HPDE6-E6E7 (cell line): ENCODE results near the gene PTGDS.

Experiments used
- DNase-seq: peaks from one replicate; pipeline ENCODE4 v3.0.0; 2011; ENCODE audit warnings: missing footprints; ENCODE audit errors: extremely low spot score

The PTGDS gene

GRCh38 chr9:136977223-136977622 lies at the start of gene PTGDS:
Gene PTGDS (plus strand): TSS chr9:136977504. CDS start chr9:136977579, 75 bp downstream.
- no peak for DNase-seq

GRCh38 chr9:136928591-136928990 lies 48.7 kb upstream of the PTGDS start:
- DNase-seq = no peak

GRCh38 chr9:136930014-136930413 lies 47.3 kb upstream of the PTGDS start:
- DNase-seq = no peak

GRCh38 chr9:136931611-136932130 lies 45.6 kb upstream of the PTGDS start:
- no peak for DNase-seq

- DNase-seq = no peak
Observed at GRCh38 chr9:136934277-136934676, 43.0 kb upstream of the PTGDS start.

- DNase-seq = no peak
Observed at GRCh38 chr9:136935651-136936050, 41.7 kb upstream of the PTGDS start.

GRCh38 chr9:136936645-136937170 lies 40.6 kb upstream of the PTGDS start:
- DNase-seq = no peak

- DNase-seq = no peak
Observed at GRCh38 chr9:136937186-136938001, 39.9 kb upstream of the PTGDS start.

- DNase-seq = no peak
Observed at GRCh38 chr9:136939431-136939995, 37.8 kb upstream of the PTGDS start.

GRCh38 chr9:136939996-136940525 lies 37.2 kb upstream of the PTGDS start:
- DNase-seq = no peak

- DNase-seq = no peak
Observed at GRCh38 chr9:136940526-136941230, 36.6 kb upstream of the PTGDS start.

- no peak for DNase-seq
Observed at GRCh38 chr9:136941231-136942111, 35.8 kb upstream of the PTGDS start.

GRCh38 chr9:136942112-136942880 lies 35.0 kb upstream of the PTGDS start:
- no peak for DNase-seq

- DNase-seq = no peak
Observed at GRCh38 chr9:136942881-136943230, 34.4 kb upstream of the PTGDS start.

- DNase-seq = no peak
Observed at GRCh38 chr9:136943291-136944211, 33.8 kb upstream of the PTGDS start.

- DNase-seq = peak; percentile 58
Observed at GRCh38 chr9:136944212-136944518, 33.1 kb upstream of the PTGDS start.

GRCh38 chr9:136944519-136945332 lies 32.6 kb upstream of the PTGDS start, which contains the start of the genes C8G and FBXW5:
Gene C8G (plus strand): TSS chr9:136945243. CDS start chr9:136945321, 78 bp downstream.
Gene FBXW5 (minus strand): TSS chr9:136944738. CDS start chr9:136944083, 655 bp downstream.
- peak; percentile 97 for DNase-seq
